HG03575 (cell line): Measurements from ENCODE around the gene DLK2.

Source experiments
- ATAC-seq: cut with Tn5 transposase; IDR thresholded peaks from one replicate; pipeline ENCODE4 v1.9.1; 2021; ENCODE audit not compliant: unreplicated experiment, insufficient number of reproducible peaks, low FRiP score; ENCODE audit errors: extremely low read depth

Gene DLK2

GRCh38 chr6:43401730-43402129 is 53.6 kb downstream of the DLK2 start:
- ATAC-seq: no peak
